WI38 (cell line): ENCODE data around the gene EXOSC5.

Experiments used
- H3K4me3 ChIP-seq: 2 replicates; pipeline ENCODE4 v1.5.1; 2011; ENCODE audit warnings: low read depth, mild to moderate bottlenecking, control low read depth, low read length
- TF ChIP-seq, protein P1 (sequence below): IDR thresholded peaks from 2 replicates; pipeline ENCODE4 v1.5.1; 2012; ENCODE audit warnings: low read depth, mild to moderate bottlenecking, control low read depth, low read length

The EXOSC5 gene

DNA sequence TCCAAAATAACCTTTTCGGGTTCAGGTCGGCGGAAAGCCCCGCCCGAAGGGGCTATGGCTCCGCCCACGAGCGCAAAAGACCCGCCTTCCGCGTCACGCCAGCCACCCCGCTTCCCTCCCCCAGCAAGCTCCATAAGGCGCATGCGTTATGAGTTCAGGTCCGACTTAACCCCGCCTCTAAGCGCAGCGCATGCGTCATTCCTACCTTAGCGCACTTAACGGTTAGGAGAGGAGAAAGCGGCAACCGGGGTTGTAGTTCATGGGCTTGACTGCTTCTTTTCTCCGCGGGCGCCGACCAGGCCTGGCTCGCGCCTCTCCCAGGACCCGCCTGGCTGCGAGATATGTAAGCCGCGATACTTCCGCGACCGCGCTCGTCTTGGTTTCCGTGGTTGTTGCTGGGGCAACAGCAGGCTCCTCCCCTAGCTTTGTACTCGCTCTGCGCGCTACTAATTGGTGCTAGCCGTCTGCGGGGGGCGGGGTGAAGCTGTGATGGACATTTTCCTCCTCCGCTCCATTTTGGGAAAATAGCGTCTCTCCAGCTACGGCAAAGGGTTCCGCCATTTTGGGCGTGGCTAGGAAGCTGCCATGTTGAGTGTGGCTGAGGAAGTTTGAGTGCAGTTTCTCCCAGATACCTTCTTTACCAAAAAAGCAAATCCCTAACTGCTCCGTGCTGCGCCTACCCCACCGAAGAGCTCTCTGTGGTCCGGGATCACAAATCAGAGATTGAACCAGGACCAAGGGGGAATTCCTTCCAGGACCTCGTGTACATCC lies 33.2 kb downstream of the EXOSC5 start, which contains the start of gene B9D2:
B9D2 (minus strand) TSS at position 397 of the 771 bp plus-strand sequence. CDS start 630 bp downstream, outside the sequence.
- TF ChIP-seq, protein P1, sequence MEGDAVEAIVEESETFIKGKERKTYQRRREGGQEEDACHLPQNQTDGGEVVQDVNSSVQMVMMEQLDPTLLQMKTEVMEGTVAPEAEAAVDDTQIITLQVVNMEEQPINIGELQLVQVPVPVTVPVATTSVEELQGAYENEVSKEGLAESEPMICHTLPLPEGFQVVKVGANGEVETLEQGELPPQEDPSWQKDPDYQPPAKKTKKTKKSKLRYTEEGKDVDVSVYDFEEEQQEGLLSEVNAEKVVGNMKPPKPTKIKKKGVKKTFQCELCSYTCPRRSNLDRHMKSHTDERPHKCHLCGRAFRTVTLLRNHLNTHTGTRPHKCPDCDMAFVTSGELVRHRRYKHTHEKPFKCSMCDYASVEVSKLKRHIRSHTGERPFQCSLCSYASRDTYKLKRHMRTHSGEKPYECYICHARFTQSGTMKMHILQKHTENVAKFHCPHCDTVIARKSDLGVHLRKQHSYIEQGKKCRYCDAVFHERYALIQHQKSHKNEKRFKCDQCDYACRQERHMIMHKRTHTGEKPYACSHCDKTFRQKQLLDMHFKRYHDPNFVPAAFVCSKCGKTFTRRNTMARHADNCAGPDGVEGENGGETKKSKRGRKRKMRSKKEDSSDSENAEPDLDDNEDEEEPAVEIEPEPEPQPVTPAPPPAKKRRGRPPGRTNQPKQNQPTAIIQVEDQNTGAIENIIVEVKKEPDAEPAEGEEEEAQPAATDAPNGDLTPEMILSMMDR, result no peak
- peak within 1 kb of the TSS; percentile 74 for H3K4me3 ChIP-seq

DNA sequence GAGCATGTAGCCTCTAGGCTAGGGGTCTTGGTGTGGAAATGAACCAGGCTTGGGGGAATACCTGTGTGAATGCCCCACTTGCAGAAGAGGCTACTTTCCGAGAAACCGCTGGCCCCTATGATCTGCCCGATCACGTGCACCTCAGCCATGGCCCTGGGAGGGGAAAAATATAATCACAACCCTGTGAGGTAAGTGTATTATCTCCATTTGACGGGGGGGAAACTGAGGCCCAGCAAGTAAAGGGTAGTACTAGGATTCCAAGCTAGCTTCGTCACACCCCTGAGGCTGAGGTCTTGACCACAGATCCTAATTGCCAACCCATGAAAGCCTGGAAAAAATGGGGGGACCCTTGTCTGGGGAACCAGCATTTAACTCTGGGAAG lies 33.8 kb downstream of the EXOSC5 start:
- peak overlapping the region; percentile 74 for H3K4me3 ChIP-seq
- TF ChIP-seq, protein P1, result no peak

DNA sequence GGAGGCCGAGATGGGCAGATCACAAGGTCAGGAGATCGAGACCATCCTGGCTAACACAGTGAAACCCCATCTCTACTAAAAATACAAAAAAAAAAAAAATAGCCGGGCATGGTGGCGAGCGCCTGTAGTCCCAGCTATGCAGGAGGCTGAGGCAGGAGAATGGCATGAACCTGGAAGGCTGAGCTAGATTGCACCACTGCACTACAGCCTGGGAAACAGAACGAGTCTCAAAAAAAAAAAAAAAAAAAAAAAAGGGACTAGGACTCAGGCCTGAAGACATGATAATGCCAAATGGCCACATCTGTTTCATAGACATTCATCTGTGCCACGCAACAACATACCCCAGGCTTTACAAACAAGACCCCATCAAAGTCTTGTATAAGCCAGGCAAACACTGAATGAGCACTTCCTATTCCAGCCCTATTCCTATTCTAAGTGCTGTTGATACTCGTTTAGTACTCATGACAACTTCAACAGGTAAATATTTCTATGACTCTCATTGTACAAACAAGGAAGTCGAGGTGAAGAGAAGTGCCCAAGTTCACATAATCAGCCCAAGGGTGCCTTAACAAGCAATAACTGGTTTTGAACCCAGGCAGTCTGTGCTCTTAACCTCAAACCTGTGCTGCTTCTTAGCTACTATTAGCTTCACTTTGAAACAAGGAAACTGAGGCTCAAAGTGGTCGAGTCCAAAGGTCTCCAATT lies 34.9 kb downstream of the EXOSC5 start:
- TF ChIP-seq, protein P1, result no peak

DNA sequence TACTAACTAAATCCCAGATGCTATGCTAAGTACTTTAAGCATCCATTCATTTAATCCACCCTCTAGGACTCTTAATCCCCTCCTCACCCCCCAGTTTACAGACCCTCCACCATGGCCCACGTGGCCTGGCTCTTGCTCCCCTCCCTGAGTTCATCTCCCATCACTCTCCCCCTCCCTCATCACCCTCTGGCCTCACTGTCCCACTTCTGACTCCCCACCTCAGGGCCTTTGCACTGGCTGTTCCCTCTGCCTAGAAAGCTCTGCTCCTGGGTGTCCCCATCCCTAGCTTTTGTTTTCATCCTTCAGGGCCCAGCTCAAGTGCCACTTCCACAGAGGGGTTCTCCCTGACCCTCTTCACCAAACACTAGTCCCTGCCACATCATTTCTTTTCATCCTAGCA lies 37.4 kb downstream of the EXOSC5 start:
- no peak overlapping the region for H3K4me3 ChIP-seq
- TF ChIP-seq, protein P1, result no peak

More for the DNA sequence above, 34.9 kb downstream of the EXOSC5 start:
- no peak overlapping the region for H3K4me3 ChIP-seq

DNA sequence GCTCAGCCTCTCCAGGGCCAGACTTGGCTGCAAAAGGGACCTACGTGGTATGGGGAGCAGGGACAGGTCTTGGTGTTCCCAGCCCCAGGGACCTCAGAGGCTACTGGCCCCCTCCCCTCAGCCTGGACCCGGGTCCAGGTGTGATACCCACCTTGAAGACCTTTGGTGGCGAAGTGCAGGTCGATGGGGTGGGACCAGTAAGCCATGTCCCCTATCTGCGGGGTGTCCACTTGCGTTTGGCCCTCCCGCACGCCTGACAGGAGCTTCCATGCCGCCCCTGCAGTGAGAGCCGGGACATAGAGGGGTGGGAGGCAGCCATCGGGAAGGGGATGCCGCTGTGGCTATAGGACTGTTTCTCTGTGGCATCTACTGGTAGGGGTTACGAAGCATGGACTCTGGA lies 39.4 kb downstream of the EXOSC5 start:
- TF ChIP-seq, protein P1, result no peak
- H3K4me3 ChIP-seq, result no peak overlapping the region

DNA sequence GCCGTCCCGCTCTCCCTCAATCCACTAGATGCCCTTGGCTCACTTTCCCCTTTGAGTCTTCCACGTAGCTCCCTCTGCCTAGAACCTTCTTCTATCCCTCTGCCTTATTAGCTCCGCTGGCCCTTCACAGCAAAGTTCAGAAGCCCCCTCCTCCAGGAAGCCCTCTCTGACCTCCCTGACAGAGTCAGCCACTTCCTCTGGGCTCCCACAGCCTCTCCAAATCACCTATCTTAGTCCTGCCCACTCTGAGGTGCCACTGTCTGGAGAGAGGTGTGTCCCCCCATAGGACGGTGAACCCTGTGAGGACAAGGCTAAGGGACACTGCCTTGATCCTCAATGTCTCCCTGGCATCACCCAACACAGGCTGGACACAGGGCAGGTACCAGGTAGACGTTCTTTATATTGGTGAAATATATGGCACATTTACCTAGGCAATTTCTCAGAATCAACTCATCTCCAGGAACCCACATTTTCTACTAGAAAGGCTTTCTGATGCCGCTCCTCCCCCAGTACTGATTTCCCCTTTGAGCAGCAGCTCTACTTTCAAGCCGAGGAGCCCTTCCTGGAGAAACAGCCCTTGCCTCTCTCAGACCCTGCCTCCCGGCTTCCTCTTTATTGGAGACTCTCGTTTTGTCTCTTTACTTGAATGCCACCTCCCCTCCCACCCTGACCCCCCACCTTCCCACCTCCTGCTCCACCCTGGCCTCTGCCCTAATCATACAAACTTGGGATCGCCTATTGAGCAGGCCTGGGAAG lies 40.0 kb downstream of the EXOSC5 start:
- TF ChIP-seq, protein P1, result no peak
- H3K4me3 ChIP-seq, result no peak overlapping the region

DNA sequence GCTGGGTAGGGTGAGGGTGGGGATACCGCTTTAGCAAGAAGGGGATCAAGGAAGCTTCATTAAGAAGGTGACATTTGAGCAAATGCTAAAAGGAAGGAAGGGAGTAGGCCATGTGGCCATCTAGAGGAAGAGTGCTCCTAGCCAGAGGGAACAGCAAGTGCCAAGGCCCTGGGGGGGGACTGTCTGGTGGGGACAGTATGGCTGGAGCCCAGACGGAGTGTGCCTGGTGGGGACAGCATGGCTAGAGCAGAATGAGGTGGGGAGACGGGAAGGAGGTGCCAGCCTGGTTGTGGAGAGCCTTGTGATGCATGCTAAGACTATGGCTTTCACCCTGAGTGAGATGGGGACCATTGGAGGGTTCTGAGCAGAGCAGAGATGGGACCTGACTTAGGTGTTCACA lies 41.4 kb downstream of the EXOSC5 start:
- H3K4me3 ChIP-seq, result no peak overlapping the region
- TF ChIP-seq, protein P1, result no peak
